HG03196 (cell line): ENCODE results near the gene TRIM9.

Experiments used
- ATAC-seq: cut with Tn5 transposase; IDR thresholded peaks from one replicate; pipeline ENCODE4 v1.9.1; 2021; ENCODE audit not compliant: unreplicated experiment

Gene TRIM9

DNA sequence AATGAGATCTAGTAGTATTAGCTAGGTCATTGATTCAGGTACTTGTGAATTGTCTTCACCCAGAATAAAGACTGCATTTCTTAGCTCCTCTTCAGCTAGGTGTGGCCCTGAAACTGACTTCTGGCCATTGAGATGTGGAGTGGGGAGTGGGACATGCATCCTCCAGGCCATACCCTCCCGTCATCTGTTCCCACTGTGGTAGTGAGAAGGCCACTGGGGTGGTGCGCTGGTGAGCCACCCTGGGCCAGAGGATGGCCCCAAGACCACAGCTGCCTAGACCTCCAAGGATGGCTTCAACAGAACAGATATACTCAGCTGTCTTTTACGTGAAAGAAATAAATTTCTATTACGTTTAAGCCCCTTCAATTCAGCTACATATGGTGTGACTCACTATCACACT is 36.5 kb downstream of the TRIM9 start:
- no peak for ATAC-seq

DNA sequence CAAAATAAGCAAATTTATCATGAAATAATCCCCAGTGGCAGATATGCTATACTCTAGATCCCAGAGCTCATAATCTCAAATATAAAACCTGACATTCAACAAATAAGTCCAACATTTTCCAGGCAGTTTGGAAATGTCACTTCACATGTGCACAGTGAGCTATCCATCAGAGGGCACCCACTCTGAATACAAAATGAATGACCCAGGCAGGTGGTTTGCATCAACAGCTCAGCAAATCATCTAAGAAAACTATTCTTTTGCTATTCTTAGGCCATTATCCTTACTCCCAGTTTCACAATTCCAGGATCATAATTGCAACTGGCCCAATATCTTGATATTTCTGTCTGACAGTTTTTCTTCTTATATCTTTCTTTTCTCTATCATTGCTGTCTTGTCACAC is 38.5 kb downstream of the TRIM9 start:
- ATAC-seq = no peak

DNA sequence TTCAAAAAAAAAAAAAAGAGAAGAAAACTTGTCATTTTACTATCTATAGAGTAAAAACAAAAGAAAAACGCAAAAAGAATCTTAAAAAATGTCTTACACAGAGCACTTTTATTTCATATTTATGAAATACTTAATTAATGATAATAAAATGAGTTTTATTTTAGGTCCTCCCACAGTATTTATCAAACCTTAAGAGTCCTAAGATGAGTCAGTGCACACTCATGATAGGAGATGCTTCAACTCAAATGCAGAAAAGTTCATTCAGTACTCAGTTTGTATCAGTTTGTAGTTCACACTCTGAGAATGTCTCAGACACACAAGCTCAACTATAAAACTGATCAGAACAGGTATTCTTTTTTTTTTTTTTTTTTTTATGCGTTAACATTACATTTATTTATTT is 41.7 kb downstream of the TRIM9 start:
- no peak for ATAC-seq

DNA sequence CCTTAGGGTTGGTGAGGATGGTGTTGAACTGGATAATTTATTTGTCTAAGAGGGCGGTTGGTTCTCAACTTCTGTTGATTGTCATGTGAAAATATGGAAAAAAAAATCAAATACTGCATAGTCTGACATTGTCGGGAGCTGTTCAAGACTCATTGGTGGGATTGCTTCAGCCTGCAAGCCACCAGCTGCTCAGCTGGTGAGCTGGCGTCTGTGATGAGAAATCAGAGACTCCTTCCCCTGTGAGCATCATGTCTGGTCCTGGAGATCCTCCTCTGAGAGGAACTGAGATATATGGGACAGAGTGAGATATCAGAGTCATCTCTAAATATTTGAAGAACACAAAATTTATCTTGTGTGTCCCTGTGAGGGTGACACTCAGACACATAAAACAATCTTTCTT is 49.9 kb downstream of the TRIM9 start:
- ATAC-seq = no peak

DNA sequence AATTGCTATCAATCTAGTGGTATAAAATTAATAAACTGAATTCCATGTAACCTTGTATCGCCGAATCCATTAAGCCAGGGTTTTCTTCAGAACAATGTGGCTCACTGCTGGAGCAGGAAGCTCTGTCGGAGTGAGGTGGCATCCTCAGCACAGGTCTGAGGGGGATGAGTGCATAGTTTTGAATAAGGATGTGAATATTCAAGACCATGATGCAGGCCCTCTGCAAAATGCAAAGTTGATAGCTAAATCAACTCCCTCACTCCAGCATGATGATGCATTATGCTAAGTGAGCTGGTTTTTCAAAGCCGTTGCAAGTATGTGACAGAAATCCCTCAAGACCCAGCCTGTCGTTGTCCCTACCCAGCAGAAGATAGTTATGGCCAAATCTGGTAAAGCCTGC is 53.0 kb downstream of the TRIM9 start:
- ATAC-seq = no peak

DNA sequence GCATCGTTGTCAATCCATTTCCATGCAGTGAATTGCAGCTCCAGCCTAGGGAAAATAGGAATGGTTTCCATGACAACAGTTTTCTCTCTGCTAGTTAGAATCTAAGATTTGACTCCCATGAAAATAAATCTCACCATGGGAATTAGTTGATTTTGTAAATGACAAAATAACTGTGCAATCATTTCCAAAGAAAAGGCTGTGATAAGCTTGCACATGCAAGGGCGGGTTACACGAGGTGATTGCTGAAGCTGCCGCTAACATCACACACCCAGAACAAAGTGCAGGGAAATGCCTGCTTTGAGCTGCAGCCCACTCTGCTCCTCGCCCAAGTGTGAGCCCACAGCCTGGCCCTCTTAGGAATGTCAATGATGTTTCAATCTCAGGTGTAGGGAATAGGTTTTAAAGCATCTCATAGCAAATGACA is 53.8 kb downstream of the TRIM9 start:
- no peak for ATAC-seq

DNA sequence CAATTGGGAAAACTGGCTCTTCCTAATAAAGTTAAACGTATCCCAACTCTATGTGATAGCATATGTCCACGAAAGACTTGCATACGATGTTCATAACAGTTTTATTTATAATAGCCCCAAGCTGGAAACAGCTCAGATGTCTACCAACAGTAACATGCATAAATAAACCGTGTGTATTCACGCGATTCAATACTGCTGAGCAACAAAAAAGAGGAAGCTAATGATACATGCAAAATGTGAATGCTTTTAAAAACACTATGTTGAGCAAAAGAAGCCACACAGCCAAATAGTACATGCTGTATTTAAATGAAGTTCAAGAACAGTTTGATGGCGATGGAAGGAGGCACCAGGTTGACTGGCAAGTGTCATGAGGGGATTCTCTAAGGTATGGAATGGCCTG is 55.7 kb downstream of the TRIM9 start:
- ATAC-seq = no peak

DNA sequence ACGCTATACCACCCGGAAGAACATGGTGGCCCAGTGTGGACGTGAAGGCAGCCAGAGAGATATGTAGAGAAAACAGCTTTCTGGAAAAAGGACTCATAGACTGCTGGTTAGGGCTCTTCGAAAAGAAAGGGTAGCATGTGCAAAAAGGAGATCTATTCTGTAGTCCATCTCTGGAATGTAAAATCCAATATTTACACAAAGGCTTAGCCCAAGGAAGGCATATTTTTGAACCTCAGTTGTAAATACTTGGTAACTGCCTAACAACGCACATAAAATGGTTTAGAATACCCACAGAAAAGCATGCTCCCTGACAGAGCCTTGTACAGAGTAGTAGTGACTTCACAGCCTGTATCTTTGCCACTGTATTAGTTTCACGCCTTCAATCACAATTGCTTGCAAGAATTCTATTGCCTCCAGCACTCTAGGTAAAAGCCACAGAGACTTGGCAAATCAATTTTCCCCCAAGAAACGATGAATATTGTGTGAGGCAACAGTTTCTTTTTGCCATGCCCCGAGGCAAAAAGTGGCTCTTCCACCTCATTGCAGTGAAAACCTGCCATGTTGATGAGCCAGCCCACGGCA is 59.2 kb downstream of the TRIM9 start:
- ATAC-seq = no peak

DNA sequence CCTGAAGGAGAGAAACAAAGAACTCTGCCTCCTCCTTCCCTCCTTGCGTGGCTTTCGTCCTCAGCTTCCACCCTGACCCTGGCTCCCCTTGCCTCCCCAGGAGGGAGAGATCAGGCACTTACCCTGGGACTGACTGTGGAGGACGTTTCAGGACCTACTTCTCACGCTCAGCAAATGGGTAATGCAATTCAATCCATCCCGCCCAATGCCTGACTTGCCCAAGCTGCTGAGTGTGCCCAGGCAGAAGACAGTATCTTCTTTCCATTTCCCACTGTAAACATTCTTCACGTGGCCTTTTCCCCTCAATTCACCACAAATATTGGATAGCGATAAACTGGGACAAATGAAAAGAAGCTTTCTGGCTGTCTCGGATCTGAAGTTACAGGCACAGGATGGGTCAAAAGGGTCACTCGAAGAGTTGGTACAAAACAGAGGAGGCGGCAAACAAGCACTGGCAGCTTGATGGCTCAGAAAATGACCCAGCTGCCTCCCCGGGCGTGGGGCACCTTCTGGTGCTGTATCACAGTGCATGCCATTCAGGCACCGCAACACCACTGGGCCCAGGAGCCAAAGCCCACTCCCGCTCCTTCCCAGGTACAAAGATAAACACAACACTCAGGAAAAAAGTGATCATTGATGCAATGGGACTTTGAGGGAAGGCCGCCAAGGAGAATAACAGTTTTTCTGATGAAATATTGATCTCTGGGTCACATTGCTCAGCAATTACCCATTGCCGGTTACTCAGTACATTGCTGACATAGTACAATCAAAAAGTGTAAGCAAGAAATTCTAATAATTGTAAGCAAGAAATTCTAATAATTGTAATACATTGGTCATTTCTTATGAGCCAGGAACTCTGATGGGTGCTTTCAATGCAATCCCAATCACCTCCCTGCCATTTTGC is 65.8 kb downstream of the TRIM9 start:
- ATAC-seq = no peak

DNA sequence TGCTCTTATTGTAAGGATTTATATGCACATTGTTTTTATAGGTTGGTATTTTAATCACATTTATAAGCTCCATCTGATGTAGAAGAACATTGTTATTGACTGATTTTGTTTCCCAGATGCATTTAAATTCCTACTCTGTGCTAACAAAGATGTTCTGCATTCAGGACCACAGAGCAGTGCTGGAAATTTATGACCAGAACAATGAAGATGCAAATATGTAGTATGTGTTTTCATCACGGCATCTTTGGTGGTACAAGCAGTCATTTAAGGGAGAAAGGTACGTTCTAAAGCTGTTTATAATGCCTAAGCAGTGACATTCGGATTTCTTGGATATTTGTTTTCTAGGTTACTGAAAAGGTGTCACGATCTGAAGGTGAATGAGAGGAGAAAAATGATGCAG is 66.5 kb downstream of the TRIM9 start:
- no peak for ATAC-seq

DNA sequence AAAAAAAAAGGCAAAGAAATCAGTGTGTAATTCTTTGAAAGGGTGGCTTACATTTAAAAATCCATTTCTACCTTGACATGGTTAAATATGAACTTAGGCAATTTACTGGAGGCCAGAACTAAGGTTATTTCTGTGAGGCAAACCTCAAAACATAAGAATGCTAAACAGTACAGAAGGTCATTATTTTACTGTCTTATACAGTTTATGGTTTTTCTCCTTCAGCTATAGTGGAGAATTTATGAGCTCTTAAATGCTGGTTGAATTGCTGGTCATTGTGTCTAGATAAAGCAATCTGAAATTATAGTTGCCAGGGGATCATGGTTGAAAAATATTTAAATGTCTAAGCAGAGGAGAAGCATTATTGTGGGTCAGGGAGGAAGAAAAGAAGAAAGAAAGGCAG is 70.5 kb downstream of the TRIM9 start:
- no peak for ATAC-seq

DNA sequence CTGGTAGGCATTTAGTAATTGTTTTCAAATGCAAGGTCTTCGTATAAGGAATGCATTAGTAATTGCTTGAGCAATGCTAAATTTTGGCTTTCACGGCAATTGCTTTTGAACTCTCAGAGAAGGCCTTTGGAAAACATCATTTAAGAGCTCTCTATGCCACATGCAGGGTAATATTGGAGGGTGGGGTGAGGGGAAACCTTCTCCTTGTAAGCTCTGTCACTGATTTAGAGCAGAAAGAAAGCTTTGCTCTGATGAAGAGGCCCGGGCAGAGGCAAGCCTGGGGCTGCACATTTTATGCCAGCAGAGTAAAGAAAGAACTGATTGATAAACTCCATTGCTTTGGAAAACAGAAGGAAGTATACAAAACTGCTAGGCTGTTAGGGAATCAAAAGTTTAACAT is 70.9 kb downstream of the TRIM9 start:
- no peak for ATAC-seq

DNA sequence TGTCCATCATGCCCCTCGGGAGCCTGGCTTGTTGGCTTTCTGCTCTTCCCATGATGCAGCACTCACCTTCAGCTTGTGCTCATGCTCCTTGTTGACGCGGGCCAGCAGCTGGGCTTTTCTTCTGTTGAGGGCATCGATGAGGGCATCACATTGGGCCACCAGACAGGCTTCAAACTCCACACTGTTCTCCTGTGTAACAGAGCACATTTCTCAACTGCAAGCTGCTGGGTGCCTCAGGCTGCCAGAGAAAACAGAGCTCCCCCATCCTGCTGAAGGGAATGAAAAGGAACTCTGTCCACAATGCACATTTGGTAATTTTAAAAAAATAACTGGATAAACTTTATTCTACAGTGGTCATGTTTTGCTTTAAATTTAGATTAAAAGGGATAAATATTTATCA is 72.1 kb downstream of the TRIM9 start:
- no peak for ATAC-seq

DNA sequence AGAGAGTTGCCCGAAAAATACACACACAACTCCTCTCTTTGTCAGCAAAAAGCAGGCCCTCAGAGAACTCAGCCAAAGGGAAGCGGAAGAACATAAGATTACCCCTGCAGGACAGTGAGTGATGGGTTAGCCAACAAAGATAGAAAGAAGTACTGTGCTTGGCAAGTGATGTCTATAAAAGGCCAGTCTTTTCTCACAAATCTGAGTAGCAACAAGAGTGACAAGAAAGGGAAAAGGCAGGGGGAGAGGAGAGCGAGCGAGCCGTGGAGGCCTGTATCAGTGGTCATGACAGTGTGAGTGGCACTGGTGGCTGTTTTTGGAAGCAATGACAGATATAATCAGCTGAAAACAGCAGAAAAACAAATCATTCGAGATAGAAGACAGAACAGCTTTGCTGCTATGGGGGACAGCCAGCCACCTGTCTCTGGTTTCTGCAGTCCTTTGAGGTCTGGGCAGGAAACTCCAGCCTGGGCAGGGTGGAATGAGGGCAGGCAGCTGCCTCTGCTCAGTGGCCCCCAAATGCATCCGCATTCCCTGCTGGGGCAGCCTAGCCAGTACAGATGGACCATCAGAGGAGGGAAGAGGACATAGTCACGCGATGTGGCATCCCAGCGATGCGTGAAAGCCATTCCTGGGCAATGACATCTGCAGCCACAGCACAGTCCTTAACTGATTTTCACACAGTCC is 74.7 kb downstream of the TRIM9 start:
- no peak for ATAC-seq

DNA sequence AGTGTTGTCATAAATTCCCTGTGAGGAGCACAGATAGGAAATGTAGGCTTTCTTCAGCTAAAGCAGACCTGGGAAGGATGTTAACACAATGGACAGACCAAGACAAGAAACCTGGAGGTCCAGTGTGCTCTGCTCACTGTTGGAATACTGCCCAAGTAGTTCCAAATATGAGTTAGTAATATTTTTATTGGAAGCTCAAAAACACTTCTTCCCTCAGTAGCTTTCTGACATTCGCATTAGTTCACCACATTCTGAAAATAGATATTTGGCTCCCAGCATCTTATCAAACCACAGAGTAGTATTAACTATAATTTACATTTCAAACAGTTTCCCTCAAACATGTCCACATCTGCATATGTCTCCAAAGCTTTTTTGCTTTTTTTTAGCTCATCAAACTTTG is 75.8 kb downstream of the TRIM9 start:
- ATAC-seq = no peak

DNA sequence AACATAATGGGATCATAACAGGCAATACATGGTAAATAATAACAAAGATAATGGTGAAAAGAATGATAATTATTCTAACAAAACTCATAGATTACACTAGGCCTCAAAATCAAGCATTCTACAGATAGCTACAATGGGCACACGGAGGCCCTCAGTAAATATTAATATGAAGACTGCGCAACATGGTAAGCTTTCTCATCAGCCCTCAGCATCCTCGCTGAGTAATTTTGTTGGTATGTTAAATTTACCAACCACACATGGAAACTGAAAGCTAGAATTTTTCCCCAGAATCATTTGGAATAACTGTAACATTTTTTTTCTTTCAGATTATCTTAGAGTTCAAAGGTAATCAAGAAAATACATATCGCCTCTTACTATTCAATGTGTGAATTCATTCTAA is 76.4 kb downstream of the TRIM9 start:
- ATAC-seq = no peak

DNA sequence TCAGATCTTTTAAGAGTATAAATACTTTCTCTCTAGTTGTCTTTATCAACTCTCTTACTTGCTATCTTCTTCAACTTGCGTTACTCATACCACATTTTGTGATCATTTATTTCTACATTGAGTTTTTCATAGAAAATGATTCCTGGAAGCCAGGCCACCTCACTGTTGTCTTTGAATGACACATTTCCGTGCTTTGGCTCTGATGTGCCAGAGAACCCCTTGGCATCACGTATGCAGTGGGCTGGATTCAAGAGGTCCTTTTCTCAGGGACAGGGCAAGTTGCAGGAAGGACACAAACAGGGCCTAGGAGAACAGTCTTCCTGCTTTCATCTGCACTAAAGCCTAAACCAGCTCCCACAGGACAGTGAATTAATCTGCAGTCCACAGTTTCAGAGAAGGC is 80.3 kb downstream of the TRIM9 start:
- ATAC-seq = no peak

DNA sequence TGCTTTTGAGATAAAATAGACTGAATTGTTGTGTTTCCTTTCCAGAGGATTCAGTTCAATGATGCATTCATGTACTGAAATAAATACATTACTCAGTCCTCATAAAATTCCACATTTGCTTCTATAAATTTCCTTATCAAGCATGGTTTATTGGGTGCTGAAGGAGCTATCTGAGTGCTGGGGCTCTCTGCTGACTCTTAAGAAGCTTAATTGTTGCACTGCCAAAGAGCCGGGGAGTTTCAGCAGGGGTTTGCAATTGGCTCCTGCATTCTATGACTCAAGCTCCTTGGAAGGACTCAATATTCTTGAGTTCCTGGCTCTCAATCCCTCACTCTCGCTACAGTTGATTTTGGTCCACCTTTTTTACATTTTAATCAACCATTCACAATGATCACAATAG is 80.8 kb downstream of the TRIM9 start:
- no peak for ATAC-seq

DNA sequence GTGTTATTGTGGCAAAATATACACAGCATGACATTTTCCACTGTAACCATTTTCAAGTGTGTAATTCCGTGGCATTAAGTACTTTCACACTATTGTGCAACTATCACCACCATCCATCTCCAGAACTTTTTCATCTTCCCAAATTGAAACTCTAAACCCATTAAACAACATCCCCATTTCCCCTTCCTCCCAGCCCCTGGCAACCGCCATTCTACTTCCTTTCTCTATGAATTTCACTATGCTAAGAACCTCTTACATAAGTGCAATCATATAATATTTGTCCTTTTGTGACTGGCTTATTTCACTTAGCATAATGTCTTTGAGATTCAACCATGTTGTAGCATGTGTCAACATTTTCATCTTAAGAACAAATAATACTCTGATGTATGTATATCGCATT is 82.8 kb downstream of the TRIM9 start:
- ATAC-seq = no peak

DNA sequence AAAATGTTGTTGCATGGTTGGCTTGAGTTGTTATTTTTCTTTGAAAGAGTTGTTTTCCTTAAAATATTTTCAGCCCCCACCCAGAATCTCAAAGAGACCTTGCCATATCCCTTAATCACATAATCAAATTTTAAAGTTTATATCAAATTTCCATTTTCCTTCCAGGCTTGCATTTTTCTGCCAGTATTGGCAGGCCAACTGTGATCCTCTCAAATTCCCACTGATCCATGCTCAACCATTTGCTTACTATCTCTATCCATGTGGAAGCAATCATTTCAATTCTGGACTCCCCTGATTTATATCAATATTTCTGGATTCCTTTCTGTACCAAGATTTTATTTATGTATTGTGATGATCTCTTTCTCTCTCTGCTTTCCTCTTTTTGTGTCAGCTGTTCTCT is 86.5 kb downstream of the TRIM9 start:
- ATAC-seq = no peak

DNA sequence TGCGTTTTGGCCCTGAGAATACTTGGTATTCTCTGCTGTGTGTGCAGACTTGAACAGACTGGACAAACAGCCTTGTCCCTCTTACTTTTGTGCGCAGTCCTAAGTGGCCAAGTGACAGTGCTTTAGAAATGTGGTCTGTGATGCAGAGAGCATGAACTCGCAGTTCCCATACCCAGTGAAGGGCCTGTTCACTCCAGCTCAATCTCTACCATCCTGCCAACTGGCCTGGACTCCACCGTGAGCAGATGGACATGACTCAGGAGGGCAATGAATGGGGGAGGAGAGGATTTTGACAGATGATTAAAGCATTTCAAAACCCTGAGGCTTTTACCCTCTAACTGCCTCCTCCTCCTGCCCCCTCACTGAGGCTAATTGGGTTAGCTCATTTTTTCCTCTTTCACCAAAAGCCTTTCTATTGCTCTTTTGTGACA is 88.1 kb downstream of the TRIM9 start:
- no peak for ATAC-seq

DNA sequence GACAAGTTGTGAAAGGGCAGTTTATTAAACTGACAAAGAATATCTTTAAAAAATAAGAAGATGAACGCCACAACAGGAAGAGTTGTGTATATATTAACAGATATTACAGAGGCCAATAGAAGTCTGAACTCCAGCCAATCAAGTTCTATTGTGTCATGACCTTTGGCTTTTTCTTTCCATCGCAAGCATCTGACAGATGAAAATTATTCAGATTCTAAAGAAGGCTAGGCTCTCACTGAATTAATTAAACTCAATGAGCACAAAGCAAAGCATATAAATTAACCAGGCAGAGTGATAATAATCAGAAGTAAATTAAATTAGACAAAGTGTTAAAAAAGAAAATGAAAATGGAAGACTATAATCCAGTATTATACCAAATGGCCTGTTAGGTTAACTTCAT is 88.6 kb downstream of the TRIM9 start:
- no peak for ATAC-seq
